ENCODE data around the gene MYPOP. TPM values are rescaled to one million over a fixed set of nuclear protein-coding genes. Genes with fewer than 3 reads are reported as not detected.

The MYPOP gene
- total and polyA plus RNA-seq, 2 donors (not counting 3 experiments of a cell fraction or from before 2014, with no cell fraction given) = 3.9 to 9.0 TPM

DNA sequence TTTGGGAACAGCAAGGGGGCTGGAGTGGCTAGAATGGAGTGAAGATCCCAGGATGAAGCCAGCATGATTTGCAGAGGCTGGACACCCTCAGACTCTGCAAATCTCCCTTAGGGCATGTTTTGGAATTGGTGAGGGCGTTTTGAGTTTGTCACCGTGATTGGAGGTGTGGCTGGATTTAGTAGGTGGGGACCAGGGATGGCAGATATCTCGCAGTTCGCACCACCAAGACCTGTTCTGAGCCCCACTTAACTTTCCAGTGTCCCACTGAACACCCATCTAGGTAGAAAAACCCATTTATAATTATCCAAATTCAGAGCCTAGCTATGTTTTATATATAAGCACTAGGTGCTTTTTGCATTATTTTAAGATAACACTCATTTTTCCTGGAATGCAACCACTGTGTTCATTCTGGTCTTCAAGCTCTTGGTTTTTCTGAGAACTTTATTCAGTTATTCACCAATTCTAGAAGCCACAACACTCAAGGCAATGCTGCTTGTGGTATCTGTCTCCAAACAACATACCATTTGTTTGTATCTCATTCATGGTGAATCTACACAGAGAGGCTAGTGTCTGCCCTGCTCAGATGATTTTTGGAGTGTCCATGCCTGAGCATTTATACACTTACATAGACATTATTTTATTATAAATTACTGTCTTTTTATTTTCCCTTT is 15.1 kb upstream of the MYPOP start:
- no peaks in the 10 kb centered on the region for H4K20me1 ChIP-seq (replicated peaks; ENCODE audit: control insufficient read depth, extremely low read depth, insufficient read depth, low read length)
- H3K4me1 ChIP-seq (ENCODE audit: control insufficient read depth, extremely low read depth, insufficient read depth, low read length) = no peaks in the 10 kb centered on the region
- intact Hi-C loops (cut with micrococcal nuclease) = no loop called here
- no peak overlapping the region for H3K4me2 ChIP-seq (ENCODE audit: insufficient read depth, low read length)
- dilution Hi-C loops (cut with MboI; ENCODE audit: extremely low pct_ligation_motif_present, low sequenced_read_pairs) = no loop called here
- no peak for TF ChIP-seq JUN (IDR thresholded peaks at IDR 0.05; ENCODE audit: borderline replicate concordance, insufficient read depth, insufficient read length, low read depth)
- no peak for TF ChIP-seq GATA2 (IDR thresholded peaks at IDR 0.05; ENCODE audit: insufficient read depth, insufficient read length, low read depth, low read length)
- TF ChIP-seq, protein P1, sequence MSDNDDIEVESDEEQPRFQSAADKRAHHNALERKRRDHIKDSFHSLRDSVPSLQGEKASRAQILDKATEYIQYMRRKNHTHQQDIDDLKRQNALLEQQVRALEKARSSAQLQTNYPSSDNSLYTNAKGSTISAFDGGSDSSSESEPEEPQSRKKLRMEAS (IDR thresholded peaks at IDR 0.05; ENCODE audit: insufficient read depth, insufficient read length) = no peak
- no peak for TF ChIP-seq POLR2AphosphoS5 (IDR thresholded peaks at IDR 0.05; ENCODE audit: insufficient read depth, low read depth, low read length)
- TF ChIP-seq EZH2 (IDR thresholded peaks at IDR 0.05; ENCODE audit: borderline replicate concordance, low read depth, low read length, severe bottlenecking) = no peak
- no peak for TF ChIP-seq FOS (IDR thresholded peaks at IDR 0.05; ENCODE audit: borderline replicate concordance, insufficient read depth, low read length)
- TF ChIP-seq, protein P2, sequence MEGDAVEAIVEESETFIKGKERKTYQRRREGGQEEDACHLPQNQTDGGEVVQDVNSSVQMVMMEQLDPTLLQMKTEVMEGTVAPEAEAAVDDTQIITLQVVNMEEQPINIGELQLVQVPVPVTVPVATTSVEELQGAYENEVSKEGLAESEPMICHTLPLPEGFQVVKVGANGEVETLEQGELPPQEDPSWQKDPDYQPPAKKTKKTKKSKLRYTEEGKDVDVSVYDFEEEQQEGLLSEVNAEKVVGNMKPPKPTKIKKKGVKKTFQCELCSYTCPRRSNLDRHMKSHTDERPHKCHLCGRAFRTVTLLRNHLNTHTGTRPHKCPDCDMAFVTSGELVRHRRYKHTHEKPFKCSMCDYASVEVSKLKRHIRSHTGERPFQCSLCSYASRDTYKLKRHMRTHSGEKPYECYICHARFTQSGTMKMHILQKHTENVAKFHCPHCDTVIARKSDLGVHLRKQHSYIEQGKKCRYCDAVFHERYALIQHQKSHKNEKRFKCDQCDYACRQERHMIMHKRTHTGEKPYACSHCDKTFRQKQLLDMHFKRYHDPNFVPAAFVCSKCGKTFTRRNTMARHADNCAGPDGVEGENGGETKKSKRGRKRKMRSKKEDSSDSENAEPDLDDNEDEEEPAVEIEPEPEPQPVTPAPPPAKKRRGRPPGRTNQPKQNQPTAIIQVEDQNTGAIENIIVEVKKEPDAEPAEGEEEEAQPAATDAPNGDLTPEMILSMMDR (IDR thresholded peaks at IDR 0.05; ENCODE audit: extremely low read depth in 1 of 2, insufficient read depth in 1 of 2, low read depth in 1 of 2, low read length in 2 of 2) = no peak
- TF ChIP-seq POLR2A (IDR thresholded peaks at IDR 0.05; ENCODE audit: low read depth, low read length) = no peak
- TF ChIP-seq MYC (IDR thresholded peaks at IDR 0.05; ENCODE audit: low read depth, low read length) = no peak
- H3K27me3 ChIP-seq (ENCODE audit: control insufficient read depth in 2 of 2, insufficient read depth in 2 of 2, low read length in 2 of 2) = peaks cover 0 to 3% of the 10 kb centered on the region in 2 experiments
- ChIA-PET POLR2A (no interaction called here), CTCF (interaction anchor here (1.3 to 1.6 kb wide), 2 partner anchors 78 to 111 kb away, joined by 3 to 5 read pairs; partner anchors contain the start of gene CCDC61)
- H3K79me2 ChIP-seq (ENCODE audit: control insufficient read depth, insufficient read depth, low read length) = no peaks in the 10 kb centered on the region
- H3K9me3 ChIP-seq (replicated peaks; ENCODE audit: control insufficient read depth, insufficient read depth, low read length) = no peaks in the 10 kb centered on the region
- BruUV-seq (replicated peaks) = no TSS peak
- H3K9ac ChIP-seq (replicated peaks; ENCODE audit: extremely low read depth, insufficient read depth, low read length) = no peak overlapping the region
- H2AFZ ChIP-seq (ENCODE audit: low read depth, low read length) = no peak overlapping the region
- H3K36me3 ChIP-seq (ENCODE audit: control insufficient read depth in 2 of 2, extremely low read depth in 1 of 2, insufficient read depth in 2 of 2, low read length in 2 of 2) = no peaks in the 10 kb centered on the region
- no peak overlapping the region for H3K4me3 ChIP-seq (replicated peaks in 1 of 3; ENCODE audit: insufficient read depth in 1 of 3, low read depth in 1 of 3, low read length in 3 of 3)
- no peak overlapping the region for H3K27ac ChIP-seq (ENCODE audit: insufficient read depth, low read depth, low read length)
- FAIRE-seq = no peak
- DNase-seq (ENCODE audit: low read depth, low spot score) = no peak
- H3K9me1 ChIP-seq (replicated peaks; ENCODE audit: control insufficient read depth, extremely low read depth, insufficient read depth, low read length) = no peaks in the 10 kb centered on the region

Measured in endothelial cell of umbilical vein (primary cell).